A549 treated with AZD2906 at 1 μM for 4 hours (cell line): ENCODE data around the gene BCL7B. TPM values are rescaled to one million over a fixed set of nuclear protein-coding genes. Genes with fewer than 3 reads are reported as not detected.

ENCODE experiments used
- total RNA-seq: library from RNA; stranded (reverse); fragments of 200-300 nt; extraction: Qiagen RNA extraction; gene quantifications from 5 replicates; pipeline ENCODE4 v1.2.3, GENCODE V29; 2022

The BCL7B gene
- total RNA-seq, result 62.0 to 74.0 TPM (median 68.5 TPM) in 5 replicates

GRCh38 chr7:73557397-73558257, at the start of gene BCL7B:
BCL7B (minus strand) TSS chr7:73557690; CDS start chr7:73557578, 112 bp downstream.

GRCh38 chr7:73578342-73579128, 21.0 kb upstream of the BCL7B start, which contains the start of gene TBL2:
TBL2 (minus strand) TSS chr7:73578579; CDS start chr7:73578549, 30 bp downstream.

GRCh38 chr7:73522105-73522872, 35.2 kb downstream of the BCL7B start, which contains the start of gene BAZ1B:
BAZ1B (minus strand) TSS chr7:73522293; CDS start chr7:73521933, 360 bp downstream.

Other genes starting within 250 kb of the BCL7B start
- 54.4 to 71.2 TPM (median 68.9 TPM) in 5 replicates for gene NSUN5, start 248.9 kb downstream of the BCL7B start, total RNA-seq
- not detected in 5 replicates for gene TRIM50, start 229.6 kb downstream of the BCL7B start, total RNA-seq
- gene FKBP6, start 229.5 kb downstream of the BCL7B start, total RNA-seq, result not detected in 5 replicates
- 1.3 to 2.3 TPM (median 2.0 TPM) in 5 replicates for gene FZD9, start 123.9 kb downstream of the BCL7B start, total RNA-seq
- 48.9 to 66.0 TPM (median 55.1 TPM) in 5 replicates for gene BAZ1B, start 35.4 kb downstream of the BCL7B start, total RNA-seq
- gene TBL2, start 20.9 kb upstream of the BCL7B start, total RNA-seq, result 49.0 to 59.2 TPM (median 49.8 TPM) in 5 replicates
- 0.60 to 1.3 TPM (median 1.1 TPM) in 5 replicates for gene MLXIPL, start 66.8 kb upstream of the BCL7B start, total RNA-seq
- gene VPS37D, start 110.1 kb upstream of the BCL7B start, total RNA-seq, result 2.9 to 6.0 TPM (median 5.1 TPM) in 5 replicates
- gene DNAJC30, start 125.8 kb upstream of the BCL7B start, total RNA-seq, result 7.6 to 11.5 TPM (median 10.6 TPM) in 5 replicates
- gene BUD23, start 125.9 kb upstream of the BCL7B start, total RNA-seq, result 121 to 159 TPM (median 129 TPM) in 5 replicates
- gene STX1A, start 162.0 kb upstream of the BCL7B start, total RNA-seq, result 59.4 to 76.5 TPM (median 66.8 TPM) in 5 replicates
- 20.1 to 25.9 TPM (median 24.1 TPM) in 5 replicates for gene ABHD11, start 181.1 kb upstream of the BCL7B start, total RNA-seq
- gene CLDN3, start 212.6 kb upstream of the BCL7B start, total RNA-seq, result 1.4 to 4.4 TPM (median 3.6 TPM) in 5 replicates